Stimulated activated CD8-positive, alpha-beta memory T cell treated with anti-CD3 and anti-CD28 coated beads, Interleukin-2, amount 100 ng/mL, for 1 hour (primary cell): ENCODE measurements around the gene TIMM10.

Experiments used
- DNase-seq, 2 donors: peaks; one replicate each; pipeline ENCODE4 v3.0.0-alpha.2; 2020; ENCODE audit warnings: low read depth in 2 of 2

The TIMM10 gene, protein sequence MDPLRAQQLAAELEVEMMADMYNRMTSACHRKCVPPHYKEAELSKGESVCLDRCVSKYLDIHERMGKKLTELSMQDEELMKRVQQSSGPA

DNA sequence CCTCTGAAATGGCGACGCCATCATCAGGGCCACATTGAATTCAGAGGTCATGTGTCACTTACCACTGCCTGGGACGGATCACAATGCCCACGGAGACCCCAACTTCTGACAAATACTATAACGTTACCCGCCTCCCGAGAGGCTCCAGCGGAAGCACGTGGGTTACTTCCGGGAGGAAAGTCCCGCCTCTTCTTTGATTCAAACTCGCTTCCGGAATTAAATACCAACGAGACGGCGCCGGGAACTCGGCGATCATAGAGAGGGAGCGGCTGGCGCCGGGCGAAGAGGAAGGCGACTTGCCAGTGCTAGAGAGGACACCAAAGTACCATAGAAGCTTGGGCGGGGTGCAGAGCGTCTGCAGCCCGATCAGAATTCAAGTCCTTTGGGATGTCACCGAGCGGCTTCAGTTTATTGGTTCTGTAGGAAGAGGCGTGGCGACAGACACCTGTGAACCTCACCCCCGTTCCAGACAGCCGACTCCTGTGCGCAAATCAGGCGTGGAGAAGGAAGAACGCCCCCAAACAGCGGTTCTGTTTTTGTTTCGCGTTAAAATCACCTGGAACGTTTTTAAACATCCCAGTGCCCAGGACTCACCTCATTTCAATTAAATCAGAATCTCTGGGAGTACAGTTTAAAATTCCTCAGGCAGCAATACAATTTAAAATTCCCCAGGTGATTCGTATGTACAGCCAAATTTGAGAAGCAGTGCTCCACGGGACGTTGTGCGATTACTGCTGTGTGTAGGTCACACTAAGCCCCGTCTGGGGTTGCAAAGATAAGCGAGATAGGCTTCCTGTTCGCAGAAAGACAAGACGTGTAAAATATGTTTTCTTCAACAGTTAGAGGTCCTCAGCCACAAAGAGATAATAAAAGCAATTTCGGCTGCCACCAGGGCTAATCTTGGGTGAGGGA, at the start of gene TIMM10:
TIMM10 (minus strand) TSS at position 159 of the 912 bp plus-strand sequence. CDS start 565 bp downstream, outside the sequence.
- DNase-seq = peak; percentile 82 to 88

GRCh38 chr11:57574061-57574460, 43.5 kb upstream of the TIMM10 start:
- DNase-seq = no peak

- no peak for DNase-seq
Observed at GRCh38 chr11:57571606-57572005, 41.1 kb upstream of the TIMM10 start.

- DNase-seq = no peak
Observed at GRCh38 chr11:57568330-57568766, 37.8 kb upstream of the TIMM10 start.

- peak; percentile 77 to 82 for DNase-seq
Observed at GRCh38 chr11:57567515-57568329, 37.2 kb upstream of the TIMM10 start, which contains the start of gene UBE2L6. TSS of gene UBE2L6 (minus strand) at chr11:57567672. CDS start at chr11:57567611, 61 bp downstream.

DNA sequence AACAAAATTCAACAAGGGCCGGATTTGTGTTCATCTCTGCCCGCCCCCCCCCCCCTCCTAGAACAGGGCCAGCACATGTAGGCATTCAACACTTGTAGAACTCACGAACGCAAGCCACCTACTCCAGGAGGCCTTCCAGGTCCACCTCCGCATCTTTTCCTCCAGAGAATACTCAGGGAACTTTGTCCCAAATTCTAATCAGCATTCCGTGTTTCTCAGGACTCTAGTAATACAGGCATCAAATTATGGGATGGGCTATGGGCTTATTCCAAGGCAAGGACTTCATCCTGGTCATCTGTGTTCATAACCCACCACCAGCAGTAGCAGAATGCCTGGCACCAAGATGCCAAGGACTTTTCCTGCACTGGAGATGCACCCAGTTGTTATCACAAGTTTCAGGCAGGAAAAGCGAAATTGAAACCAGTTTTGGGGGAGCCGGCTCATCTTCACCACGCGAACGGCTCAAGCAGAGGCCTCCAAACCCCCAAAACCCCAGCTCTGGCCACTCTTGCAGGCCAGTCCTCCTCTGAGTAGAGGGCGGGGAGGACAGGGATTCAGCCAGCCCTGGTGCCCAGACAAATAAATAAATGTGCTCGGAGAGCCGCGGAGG, 36.5 kb upstream of the TIMM10 start:
- DNase-seq = peak in 1 of 2 donors; percentile 6

- DNase-seq = no peak
Observed at GRCh38 chr11:57566005-57566904, 35.7 kb upstream of the TIMM10 start.

- DNase-seq = no peak
Observed at GRCh38 chr11:57562596-57562995, 32.0 kb upstream of the TIMM10 start.

DNA sequence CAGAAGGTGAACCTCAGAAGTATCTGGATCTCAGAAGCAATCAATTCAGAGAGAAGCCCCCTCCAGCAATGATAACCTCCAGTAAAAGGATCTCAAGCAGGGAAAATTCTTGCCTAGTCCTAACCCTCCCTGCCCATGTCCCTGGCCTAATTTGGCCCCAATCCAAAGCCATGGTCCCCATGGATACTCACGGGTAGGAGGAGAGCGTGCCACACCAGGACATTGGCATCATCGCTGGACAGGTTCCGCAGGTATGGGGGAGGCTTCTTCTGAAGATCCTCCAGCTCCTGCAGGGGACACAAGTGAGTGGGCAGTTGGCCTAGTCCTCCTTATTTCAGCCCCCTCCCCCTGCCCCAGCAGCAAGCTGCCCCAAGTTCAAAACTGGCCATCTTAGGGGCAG, 29.6 kb upstream of the TIMM10 start:
- no peak for DNase-seq

- no peak for DNase-seq
Observed at GRCh38 chr11:57556041-57556440, 25.5 kb upstream of the TIMM10 start.

DNA sequence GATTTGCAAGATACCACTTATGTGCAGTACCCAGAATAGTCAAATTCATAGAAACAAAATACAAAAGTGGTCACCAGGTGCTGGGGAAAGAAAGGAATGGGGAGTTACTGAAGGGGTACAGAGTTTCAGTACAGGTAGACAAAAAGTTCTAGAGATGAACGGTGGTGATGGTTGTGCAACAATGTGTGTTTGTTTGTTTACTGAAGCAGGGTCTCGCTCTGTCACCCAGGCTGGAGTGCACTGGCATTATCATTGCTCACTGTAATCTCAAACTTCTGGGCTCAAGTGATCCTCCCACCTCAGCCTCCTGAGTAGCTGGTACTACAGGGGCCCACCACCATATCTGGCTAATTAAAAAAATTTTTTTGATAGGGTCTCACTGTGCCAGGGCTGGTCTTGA, 24.8 kb upstream of the TIMM10 start:
- DNase-seq = no peak

DNA sequence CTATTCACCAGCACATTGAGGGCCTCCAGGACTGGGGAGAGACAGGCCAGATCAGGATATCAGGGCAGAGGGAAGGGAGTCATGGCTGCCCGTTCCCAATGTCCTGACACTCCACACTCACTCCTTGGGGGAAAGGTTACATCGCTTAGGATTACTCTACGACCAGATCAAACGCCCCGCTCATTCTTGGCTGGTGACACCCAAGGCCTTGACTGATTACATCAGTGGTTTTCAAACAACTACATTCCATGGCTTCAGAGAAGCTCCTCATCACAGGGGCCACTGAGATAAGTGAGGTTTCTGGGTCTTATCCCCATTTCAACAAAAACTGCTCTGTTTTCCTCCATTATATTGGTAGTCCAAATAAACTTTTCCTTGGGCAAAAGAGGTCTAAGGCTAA, 21.9 kb upstream of the TIMM10 start:
- no peak for DNase-seq

GRCh38 chr11:57551941-57552340, 21.4 kb upstream of the TIMM10 start:
- DNase-seq = no peak

DNA sequence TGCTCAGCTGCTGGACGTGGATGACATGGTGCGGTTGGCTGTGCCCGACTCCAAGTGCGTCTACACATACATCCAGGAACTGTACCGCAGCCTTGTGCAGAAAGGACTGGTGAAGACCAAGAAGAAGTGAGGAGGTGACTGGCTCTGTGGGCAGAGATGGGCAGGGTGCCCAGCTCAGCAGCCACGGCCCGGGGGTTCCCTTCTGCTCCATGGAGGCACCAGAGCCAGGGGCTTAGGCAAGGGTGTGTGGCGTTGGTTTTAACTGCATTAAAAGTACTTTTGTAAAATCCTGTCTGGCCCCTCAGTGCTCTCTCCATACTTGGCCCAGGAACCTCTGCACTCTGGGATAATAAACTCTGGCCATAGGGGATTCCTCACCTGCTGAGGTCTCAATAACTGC, 19.4 kb upstream of the TIMM10 start:
- DNase-seq = no peak

DNA sequence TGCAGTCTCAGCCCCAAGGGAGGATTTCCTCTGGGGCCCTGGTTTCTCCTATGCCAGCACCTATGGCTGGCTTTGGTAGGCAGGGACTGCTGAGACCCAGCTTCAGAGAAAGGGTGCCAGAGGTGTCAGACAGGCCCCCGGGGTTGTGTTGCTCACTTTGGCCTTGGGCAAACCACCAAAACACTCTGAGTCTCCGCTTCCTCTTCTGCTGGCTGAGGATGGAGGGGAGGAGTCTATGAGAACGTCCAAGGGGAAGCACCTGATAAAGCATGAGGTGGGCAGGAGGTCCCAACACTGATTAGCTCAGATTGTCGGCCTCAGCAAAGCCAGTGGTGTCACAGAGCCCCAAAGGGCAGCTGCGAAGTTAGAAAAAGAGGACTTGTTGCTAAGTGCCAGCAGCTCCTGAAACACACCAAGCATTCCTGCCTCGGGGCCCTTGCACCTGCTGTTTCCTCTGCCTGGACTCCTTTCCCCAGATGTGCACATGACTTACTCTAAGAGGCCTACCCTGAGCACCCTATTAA, 17.4 kb upstream of the TIMM10 start:
- DNase-seq = no peak

DNA sequence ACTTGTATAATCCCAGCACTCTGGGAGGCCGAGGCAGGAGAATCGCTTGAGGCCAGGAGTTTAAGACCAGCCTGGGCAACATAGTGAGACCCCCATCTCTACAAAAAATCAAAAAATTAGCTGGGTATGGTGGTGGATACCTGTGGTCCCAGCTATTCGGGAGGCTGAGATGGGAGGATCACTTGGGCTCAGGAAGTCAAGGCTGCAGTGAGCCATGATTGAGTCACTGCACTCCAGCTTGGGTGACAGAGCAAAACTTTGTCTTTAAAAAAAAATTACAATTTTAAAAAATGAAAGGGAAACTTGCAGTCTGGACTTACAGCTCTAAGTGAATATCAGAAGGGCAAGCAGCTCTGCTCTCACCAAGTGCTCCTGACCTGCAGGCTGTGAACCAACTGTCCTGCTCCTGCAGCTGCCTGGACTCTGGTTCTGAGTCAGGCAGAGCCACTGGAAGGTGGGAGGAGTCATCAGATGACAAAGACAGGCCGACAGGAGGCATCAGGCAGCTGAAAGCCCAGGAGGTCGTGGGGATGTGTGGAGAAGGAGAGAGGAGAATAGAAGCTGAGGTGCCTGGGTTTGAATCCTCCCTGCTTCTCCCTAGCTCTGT, 16.4 kb upstream of the TIMM10 start:
- DNase-seq = no peak

GRCh38 chr11:57546451-57546850, 15.9 kb upstream of the TIMM10 start:
- DNase-seq = no peak

- DNase-seq = no peak
Observed at GRCh38 chr11:57545883-57546282, 15.3 kb upstream of the TIMM10 start.

DNA sequence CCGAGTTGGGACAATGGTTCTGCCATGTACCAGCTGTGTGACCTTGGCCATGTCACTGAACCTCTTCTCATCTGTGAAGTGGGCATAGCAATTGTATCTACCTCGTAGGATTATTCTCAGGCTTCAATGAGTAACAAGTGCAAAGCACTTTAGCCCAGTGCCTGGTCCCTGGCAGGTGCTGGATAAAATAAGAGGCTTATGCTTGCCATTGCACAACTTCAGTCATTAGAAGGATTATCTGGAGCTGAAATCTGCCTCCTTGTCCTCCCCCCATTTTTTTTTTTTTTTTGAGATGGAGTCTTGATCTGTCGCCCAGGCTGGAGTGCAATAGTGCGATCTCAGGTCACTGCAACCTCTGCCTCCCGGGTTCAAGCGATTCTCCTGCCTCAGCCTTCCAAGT, 14.0 kb upstream of the TIMM10 start:
- no peak for DNase-seq

- no peak for DNase-seq
Observed at GRCh38 chr11:57543593-57543992, 13.0 kb upstream of the TIMM10 start.
